HG03280 (cell line): ENCODE data around the gene SCN1B.

Source experiments
- ATAC-seq: cut with Tn5 transposase; IDR thresholded peaks from one replicate; pipeline ENCODE4 v1.9.1; 2021; ENCODE audit warnings: mild to moderate bottlenecking, moderate library complexity; ENCODE audit not compliant: unreplicated experiment

Gene SCN1B

DNA sequence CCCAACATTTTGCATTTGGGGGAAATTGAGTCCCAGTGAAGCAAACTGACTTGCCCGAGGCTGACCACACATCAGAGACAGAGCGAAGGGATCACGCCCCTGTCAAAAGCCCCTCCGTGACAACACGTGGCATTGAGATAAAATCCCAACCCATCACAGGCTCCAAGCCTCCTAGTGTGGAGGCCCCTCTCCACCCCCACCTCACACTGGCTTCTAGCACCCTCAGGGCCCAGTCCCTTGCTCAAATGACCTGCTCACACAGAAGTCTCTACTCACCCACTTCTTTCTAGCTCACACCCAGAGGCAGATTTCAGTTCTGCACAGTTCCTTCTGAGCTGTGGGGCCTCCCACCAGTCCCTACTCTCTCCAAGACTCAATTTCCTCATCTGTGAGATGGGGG lies 21.5 kb downstream of the SCN1B start:
- no peak for ATAC-seq

DNA sequence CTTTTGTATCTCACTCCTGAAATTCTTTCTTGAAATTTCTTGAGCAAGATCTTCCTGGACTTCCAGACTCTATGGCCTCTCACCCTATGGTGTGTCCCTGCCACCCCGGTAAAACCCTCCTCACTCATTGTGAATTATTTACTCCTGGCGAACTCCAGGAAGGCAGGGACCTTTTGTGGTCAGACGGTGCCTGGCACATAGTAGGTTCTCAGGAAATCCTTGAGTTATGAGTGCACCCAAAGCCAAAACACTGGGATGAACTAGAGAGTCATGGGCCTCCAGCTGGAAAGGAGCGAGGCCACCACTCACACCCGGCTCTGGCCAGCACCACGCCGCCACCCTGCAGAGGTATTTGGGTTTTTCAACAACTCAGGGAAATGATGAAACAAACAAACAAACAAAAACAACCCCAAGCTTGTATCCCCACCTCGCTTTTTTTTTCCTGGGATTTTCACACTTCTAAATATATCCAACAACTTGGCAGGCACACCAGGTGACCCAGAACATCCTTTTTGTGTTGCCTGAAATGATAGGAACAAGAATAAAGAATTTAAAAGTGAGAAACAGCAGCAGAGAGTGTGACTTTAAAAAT lies 22.4 kb downstream of the SCN1B start:
- no peak for ATAC-seq

DNA sequence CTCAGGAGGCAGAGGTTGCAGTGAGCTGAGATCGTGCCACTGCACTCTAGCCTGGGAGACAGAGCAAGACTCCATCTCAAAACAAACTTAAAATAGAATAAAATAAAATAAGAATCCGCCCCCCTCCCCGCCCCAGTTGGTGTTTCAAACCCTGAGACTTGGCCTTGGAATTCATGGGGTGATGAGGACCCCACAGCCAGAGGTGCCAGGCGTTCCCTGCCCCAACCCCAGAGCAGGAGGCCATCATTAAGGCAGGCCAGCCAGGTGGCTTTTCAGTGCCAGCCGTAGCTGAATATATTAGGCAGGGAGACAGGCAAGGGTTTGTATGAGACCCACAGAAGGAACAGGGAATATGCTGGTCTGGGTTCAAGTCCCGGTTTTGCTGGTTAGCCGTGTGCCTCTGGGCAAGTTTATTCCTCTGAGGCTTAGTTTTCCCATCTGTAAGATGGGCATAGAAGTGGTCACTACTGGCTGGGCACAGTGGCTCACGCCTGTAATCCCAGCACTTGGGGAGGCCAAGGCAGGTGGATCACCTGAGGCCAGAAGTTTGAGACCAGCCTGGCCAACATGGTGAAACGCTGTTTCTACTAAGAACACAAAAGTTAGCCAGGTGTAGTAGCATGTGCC lies 23.5 kb downstream of the SCN1B start:
- no peak for ATAC-seq

DNA sequence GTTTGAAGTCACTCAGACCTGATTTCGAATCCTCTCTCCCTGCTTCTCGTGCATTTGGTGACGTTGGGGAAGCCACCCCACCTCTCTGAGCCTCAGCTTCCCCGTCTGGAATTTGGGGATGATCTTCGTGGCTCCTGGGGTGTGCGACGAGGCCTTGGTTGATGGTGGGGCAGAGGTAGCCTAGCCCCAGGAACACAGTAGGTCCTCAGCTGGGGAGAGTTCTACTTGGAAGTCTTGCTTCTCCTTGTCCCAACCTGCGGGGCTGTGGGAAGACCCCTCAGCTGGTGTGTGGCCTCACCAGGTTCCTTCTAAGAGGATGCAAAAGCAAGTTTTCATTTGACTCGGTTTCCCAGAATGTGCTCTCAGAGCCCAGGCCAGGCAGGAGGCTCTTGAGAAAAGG lies 24.4 kb downstream of the SCN1B start:
- ATAC-seq: no peak

DNA sequence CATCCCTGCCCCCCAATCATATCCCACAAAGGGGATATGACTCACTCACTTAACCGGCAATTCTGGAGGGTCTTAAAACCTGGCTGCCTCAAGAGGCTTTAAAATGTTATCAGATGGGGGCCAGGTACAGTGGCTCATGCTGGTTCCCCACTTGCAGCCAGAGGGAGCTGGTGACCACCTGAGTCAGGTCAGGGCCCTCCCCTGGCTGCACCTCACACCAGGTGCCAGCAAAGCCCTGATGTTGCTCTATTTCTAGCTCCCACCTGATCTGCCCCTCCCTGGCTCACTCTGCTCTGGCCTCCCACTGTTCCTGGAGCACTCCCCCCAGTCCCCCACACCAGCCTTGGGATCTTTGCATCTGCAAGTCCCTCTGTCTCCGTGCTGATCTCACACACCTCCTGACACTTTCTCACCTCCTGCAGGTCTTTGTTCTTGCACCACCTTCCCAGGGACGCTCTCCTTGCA lies 25.5 kb downstream of the SCN1B start:
- ATAC-seq: no peak

DNA sequence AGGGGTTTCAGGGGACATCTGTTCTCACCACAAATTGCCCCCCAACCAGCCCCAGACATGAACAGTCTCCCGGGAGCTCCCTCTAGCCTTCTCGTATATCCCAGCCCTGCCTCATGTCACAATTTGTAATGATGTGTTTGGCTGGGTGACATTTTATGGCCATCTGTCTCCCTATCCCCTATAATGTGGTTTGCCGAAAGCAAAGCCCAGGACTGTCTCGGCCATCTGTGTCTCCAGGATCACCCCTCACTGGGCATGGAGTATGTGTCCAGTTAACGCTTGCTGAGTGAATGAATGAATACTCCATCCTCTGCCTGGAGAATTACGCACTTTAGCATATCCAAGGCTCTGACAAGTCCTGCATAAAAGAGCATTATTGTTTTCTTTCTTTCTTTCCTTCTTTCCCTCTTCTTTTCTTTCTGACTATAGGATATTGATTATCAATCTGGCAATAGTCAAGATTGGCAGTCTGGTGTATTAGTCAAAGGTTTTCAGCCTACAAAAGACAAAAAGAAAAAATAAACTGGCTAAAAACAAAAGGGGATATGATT lies 26.3 kb downstream of the SCN1B start:
- no peak for ATAC-seq

DNA sequence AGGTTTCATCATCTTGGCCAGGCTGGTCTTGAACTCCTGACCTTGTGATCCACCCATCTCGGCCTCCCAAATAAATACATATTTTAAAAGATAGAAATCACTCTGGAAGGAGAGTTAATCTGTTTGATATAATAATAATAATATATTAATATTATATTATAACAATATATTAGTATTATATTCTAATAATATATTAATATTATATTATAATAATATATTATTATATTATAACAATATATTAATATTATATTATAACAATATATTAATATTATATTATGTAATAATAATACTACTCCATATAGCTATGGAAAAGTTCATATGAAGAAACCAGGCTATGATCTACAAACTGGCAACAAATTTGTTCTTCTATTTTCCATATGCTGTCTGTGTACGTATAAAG lies 28.1 kb downstream of the SCN1B start:
- no peak for ATAC-seq

DNA sequence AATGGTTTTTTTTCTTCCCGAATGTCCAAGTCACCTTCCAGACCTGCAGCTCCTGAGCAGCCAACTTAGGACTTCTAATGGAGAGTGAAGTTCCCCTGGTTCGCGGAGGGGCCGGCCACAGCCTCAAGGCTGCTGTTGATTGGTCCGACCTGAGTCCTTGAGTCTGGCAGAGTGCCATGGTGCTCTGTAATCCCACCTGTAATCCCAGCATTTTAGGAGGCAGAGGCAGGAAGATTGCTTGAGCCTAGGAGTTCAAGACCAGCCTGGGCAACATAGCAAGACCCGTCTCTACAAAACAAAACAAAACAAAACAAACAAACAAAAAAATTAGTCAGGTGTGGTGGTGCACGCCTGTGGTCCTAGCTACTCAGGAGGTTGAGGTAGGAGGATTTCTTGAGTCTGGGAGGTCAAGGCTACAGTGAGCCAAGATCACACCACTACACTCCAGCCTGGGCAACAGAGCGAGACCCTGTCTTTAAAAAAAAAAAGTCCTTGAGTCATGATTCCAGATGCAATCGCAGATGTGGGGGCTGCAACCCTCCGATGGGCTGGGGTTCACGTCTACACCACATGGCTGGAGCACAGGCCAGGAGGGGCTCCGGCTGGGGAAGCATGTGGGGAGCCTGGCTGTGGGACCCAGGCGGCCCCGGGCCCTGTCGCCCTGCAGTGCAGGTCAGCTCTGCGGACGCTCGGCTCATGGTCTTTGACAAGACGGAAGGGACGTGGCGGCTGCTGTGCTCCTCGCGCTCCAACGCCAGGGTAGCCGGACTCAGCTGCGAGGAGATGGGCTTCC lies 28.9 kb downstream of the SCN1B start:
- no peak for ATAC-seq

DNA sequence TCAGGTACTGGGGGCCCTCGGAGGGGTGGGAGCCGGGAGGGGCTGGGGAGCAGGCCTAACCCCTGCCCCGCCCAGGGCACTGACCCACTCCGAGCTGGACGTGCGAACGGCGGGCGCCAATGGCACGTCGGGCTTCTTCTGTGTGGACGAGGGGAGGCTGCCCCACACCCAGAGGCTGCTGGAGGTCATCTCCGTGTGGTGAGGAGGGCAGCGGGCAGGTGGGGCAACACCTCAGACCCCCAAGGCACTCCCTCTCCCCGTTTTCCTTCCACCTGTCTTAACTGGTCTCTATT lies 29.5 kb downstream of the SCN1B start:
- ATAC-seq: no peak

DNA sequence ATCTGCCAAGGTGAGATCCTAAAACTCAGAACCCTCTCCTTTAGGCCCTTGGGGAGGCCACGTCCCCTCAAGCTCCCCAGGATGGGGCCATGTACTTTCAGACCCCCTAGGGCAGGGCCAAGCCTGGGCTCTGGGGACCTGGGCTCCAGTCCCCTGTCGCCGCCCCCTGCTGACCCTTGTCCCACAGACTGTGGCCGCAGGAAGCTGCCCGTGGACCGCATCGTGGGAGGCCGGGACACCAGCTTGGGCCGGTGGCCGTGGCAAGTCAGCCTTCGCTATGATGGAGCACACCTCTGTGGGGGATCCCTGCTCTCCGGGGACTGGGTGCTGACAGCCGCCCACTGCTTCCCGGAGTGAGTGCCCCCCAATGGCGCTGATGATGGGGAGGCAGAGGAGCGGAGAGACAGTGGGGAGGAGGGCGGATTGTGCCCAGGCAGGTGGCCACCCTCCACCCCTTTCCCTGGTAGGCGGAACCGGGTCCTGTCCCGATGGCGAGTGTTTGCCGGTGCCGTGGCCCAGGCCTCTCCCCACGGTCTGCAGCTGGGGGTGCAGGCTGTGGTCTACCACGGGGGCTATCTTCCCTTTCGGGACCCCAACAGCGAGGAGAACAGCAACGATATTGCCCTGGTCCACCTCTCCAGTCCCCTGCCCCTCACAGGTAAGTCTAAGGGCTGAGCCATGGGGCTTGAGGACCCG lies 30.0 kb downstream of the SCN1B start:
- no peak for ATAC-seq

DNA sequence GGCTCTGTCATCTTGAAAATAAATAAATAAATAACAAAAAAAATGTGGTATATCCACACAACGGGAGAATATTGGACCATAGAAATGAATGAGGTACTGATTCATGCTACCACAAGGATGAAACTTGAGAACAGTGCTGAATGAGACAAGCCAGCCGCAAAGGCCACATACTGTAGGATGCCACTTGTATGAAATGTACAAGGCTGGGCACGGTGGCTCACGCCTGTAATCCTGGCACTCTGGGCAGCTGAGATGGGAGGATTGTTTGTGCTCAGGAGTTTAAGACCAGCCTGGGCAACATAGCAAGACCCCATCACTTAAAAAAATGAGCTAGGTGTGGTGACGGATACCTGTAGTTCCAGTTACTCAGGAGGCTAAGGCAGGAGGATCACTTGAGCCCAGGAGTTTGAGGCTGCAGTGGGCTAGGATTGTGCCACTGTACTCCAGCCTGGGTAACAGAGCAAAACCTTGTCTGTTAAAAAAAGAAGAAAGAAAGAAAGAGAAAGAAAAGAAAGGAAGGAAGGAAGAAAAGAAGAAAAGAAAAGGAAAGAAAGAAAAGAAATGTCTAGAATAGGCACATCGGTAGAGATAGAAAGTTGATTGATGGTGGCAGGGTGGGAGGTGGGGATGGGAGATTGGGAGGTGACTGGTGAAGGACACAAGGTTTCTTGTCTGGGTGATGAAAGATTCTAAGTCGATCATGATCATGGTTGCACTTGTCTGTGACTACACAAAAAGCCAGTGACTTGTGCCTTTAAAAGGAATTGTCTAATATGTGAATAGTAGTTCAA lies 31.5 kb downstream of the SCN1B start:
- no peak for ATAC-seq

DNA sequence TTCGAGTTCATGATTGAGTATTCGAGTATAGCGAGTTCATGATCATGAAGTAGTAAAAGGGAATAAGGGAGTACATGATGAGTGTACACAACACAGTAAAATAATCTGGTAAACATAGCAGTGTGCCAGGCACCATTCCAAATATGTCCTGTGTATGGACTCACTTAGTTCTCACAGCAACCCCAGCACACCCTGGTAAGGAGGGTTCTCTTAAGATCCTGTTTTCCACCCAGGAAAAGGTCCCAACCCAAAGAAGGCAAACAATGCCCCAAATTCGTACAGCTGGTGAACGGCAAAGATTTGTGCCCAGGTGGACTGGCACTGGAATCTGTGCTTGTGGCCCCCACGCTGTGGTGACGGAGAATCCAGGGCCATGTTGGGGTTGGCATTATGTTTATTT lies 32.7 kb downstream of the SCN1B start:
- ATAC-seq: no peak

DNA sequence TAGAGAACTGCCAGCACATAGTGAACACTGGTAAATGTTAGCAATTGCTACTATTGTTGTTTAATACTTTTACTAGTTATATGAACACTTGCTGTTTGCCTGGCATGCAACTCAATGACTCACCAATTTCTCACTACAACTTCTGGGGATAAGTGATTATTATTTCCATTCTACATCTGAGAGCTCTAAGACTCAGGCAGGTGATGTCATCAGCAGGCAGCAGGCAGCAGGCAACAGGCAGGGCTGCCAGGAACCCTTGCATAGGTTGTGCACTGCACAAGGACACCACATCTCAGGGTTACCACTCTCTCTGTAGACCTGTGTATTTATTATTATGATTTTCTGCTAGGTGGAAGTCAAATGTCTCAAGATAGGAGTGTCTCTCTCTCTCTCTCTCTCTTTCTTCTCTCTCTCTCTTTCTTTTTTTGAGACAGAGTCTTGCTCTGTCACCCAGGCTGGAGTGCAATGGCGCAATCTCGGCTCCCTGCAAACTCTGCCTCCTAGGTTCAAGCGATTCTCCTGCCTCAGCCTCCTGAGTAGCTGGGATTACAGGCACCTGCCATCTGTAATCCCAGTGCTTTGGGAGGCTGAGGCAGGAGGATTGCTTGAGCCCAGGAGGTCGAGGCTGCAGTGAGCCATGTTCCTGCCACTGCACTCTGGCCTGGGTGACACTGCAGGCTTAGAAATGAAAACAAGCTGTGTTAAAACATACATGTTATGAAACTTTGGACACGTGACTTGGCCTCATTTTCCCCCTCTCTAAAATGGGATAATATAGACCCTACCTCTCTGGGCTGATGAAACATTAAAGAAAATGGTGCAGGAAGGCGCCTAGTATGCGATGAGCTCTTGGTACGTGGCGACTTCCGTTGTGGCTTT lies 33.9 kb downstream of the SCN1B start:
- no peak for ATAC-seq

DNA sequence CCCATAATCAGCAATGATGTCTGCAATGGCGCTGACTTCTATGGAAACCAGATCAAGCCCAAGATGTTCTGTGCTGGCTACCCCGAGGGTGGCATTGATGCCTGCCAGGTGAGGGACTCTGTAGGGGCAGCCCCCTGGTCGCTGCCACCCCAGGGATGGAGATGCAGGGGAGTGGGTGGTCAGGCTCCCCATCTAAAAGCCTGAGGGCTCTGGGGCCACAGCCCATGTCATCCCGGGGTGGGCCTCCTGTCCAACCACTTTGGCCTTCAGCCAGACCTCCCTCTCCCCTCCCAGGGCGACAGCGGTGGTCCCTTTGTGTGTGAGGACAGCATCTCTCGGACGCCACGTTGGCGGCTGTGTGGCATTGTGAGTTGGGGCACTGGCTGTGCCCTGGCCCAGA lies 35.3 kb downstream of the SCN1B start:
- ATAC-seq: no peak

DNA sequence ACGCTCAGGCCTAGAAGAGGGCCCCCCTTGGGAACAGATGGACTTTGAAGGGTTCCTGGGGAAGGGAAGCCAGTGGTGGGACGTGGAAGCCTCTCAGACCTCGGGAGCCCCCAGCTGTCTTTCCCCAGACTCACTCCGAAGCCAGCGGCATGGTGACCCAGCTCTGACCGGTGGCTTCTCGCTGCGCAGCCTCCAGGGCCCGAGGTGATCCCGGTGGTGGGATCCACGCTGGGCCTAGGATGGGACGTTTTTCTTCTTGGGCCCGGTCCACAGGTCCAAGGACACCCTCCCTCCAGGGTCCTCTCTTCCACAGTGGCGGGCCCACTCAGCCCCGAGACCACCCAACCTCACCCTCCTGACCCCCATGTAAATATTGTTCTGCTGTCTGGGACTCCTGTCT lies 35.9 kb downstream of the SCN1B start:
- no peak for ATAC-seq

DNA sequence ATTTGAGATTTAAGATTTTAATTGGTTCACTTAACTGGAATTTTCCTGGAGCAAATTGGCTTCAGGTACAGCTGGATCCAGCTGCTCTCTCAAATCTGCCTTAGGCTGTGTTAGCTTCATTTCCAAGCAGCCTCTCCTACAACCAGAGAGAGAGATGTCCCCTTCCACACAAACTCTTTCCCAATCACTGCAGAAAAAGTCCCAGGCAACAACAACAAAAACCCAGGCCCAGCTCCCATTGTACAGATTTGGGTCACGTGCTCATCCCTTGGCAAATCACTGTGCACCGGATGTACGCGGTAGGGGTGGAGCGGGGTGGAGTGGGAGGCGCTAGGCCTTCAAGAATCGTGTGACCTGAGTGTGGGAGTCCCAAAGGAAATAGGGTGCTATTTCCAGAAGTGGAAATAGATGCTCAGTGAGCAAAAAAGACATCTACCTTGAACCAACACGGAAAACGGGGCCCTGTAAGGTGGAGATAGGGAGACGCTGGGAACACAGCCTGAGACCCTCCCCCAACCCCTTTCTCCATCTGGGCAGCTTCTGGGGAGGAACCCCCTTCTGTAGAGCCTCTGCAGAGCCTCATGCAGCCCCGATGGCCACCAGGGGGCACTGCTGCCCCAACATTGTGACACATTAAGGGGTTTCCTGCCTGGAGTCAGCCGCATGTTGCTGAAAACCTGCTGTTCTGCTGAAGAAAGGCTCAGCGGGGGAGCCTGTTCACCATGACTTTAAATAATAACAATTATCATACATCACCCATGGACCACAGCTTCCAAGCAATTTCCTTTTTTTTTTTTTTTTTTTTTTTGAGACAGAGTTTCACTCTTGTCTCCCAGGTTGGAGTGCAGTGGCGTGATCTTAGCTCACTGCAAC lies 36.7 kb downstream of the SCN1B start:
- ATAC-seq: peak; percentile 85

DNA sequence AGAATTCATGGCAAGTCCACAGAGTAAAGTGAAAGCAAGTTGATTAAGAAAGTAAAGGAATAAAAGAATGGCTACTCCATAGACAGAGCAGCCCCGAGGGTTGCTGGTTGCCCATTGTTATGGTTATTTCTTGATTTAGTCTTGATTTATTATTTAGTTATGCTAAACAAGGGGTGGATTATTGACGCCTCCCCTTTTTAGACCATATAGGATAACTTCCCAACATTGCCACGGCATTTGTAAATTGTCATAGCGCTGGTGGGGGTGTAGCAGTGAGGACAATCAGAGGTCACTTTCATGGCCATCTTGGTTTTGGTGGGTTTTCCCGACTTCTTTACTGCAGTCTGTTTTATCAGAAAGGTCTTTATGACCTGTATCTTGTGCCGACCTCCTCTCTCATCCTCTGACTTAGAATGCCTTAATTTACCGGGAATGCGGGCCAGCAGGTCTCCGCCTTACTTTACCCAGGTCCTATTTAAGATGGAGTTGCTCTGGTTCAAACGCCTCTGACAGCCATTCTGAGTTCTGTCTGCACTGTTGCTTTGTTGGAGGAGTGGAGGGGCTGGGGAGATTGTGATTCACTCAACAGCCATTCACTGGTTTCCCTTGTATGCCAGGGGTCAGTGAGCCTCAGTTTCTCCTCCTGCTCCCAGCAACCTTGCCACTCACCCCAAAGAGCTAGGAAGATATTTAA lies 38.8 kb downstream of the SCN1B start:
- ATAC-seq: no peak

DNA sequence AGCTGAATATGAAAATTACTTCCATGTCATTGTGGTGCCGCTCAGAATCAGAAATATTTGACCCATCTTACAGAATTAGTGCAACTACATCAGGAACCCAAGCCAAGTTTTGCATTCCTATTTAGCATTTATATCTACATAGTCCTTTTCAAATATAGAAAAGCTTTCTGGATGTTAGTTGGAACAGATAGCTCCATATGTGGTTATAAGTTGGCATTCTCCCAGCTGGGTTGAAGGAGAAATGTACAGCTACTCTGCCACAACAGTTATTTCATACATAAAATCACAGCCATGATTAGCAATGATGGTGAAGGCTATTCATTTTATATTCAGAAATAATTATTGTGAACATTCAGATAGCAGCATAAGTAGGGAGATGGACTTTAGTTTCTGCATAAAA lies 39.4 kb downstream of the SCN1B start:
- ATAC-seq: no peak
